Measurements from ENCODE around the gene DLGAP1.

DNA sequence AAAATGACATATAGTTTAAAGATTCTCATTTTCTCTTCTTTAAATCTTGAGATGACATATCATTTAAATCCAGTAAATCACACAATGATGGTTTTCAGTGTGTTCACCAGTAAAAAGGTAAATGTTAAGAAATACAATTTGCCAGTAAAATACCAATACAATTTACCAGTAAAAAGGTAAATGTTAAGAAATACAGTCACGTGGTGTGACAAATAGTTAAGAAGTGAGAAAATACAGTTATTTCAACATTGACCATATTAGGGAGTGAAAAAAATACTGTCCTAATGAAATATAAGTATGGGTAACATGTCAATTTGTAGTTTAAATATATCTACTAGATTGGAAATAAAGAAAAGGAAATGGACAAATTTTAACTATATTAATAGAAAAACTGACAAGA is 80.5 kb downstream of the DLGAP1 start:
- TF ChIP-seq, protein P1, sequence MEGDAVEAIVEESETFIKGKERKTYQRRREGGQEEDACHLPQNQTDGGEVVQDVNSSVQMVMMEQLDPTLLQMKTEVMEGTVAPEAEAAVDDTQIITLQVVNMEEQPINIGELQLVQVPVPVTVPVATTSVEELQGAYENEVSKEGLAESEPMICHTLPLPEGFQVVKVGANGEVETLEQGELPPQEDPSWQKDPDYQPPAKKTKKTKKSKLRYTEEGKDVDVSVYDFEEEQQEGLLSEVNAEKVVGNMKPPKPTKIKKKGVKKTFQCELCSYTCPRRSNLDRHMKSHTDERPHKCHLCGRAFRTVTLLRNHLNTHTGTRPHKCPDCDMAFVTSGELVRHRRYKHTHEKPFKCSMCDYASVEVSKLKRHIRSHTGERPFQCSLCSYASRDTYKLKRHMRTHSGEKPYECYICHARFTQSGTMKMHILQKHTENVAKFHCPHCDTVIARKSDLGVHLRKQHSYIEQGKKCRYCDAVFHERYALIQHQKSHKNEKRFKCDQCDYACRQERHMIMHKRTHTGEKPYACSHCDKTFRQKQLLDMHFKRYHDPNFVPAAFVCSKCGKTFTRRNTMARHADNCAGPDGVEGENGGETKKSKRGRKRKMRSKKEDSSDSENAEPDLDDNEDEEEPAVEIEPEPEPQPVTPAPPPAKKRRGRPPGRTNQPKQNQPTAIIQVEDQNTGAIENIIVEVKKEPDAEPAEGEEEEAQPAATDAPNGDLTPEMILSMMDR (IDR thresholded peaks at IDR 0.05) = no peak
- TF ChIP-seq POLR2A (IDR thresholded peaks at IDR 0.05) = no peak

All from testis (tissue), 2 donors.